Keratinocyte (primary cell): ENCODE data around the gene RPAIN. TPM values are rescaled to one million over a fixed set of nuclear protein-coding genes. Genes with fewer than 3 reads are reported as not detected.
"Not testable (repeated sequence)": the region's sequence is repeated elsewhere in the genome, so short reads cannot be mapped to it uniquely, and the experiment has no call there.

Experiments
- DNase-seq: peaks from one replicate; pipeline ENCODE4 v3.0.0-alpha.2; 2011; ENCODE audit warnings: low read depth, missing footprints, low spot score
- FAIRE-seq: peaks from 2 replicates; lab custom pipeline; 2011; peaks lifted over from hg19 to GRCh38; lab: Jason Lieb, UNC
- H2AFZ ChIP-seq: 2 replicates; pipeline ENCODE4 v1.6.0; 2012; ENCODE audit warnings: low read length, control low read depth, inconsistent platforms; ENCODE audit not compliant: control insufficient read depth
- H3K27ac ChIP-seq: 2 replicates; pipeline ENCODE4 v1.5.1; 2011; ENCODE audit warnings: low read length; ENCODE audit not compliant: control insufficient read depth, insufficient read depth
- H3K27me3 ChIP-seq: 3 replicates; pipeline ENCODE4 v1.6.0; 2011; ENCODE audit warnings: low read length; ENCODE audit not compliant: control insufficient read depth, insufficient read depth; ENCODE audit errors: extremely low read depth
- H3K36me3 ChIP-seq, 2 experiments: 2 replicates in 1 of 2; 3 replicates in 1 of 2; pipeline ENCODE4 v1.5.1; 2011; ENCODE audit warnings: low read length in 2 of 2, mild to moderate bottlenecking in 1 of 2; ENCODE audit not compliant: control insufficient read depth in 2 of 2, insufficient read depth in 2 of 2; ENCODE audit errors: extremely low read depth in 1 of 2
- H3K4me1 ChIP-seq: 3 replicates; pipeline ENCODE4 v1.5.1; 2011; ENCODE audit warnings: low read length; ENCODE audit not compliant: control insufficient read depth, insufficient read depth; ENCODE audit errors: extremely low read depth
- H3K4me2 ChIP-seq: 3 replicates; pipeline ENCODE4 v1.6.0; 2011; ENCODE audit warnings: low read depth, low read length; ENCODE audit not compliant: control insufficient read depth, insufficient read depth; ENCODE audit errors: extremely low read depth
- H3K4me3 ChIP-seq, 3 experiments: fragments of 200-600 bp in 1 of 3; sonication (generic) in 1 of 3; 2 replicates in 2 of 3; 3 replicates in 1 of 3; pipeline ENCODE4 v1.5.1; 2011 to 2016; ENCODE audit warnings: low read length in 3 of 3, mild to moderate bottlenecking in 3 of 3, control low read depth in 2 of 3, inconsistent platforms in 1 of 3, low read depth in 1 of 3, mixed read lengths in 1 of 3, mixed run types in 1 of 3, moderate library complexity in 1 of 3; ENCODE audit not compliant: control insufficient read depth in 2 of 3, insufficient read depth in 2 of 3; ENCODE audit errors: extremely low read depth in 1 of 3
- H3K79me2 ChIP-seq: 2 replicates; pipeline ENCODE4 v1.6.0; 2012; ENCODE audit warnings: low read length; ENCODE audit not compliant: control insufficient read depth, insufficient read depth
- H3K9ac ChIP-seq: 3 replicates; pipeline ENCODE4 v1.6.0; 2011; ENCODE audit warnings: low read length; ENCODE audit not compliant: control insufficient read depth, insufficient read depth; ENCODE audit errors: extremely low read depth
- H3K9me1 ChIP-seq: 3 replicates; pipeline ENCODE4 v1.6.0; 2011; ENCODE audit warnings: low read length; ENCODE audit not compliant: control insufficient read depth, insufficient read depth; ENCODE audit errors: extremely low read depth
- H3K9me3 ChIP-seq: 2 replicates; pipeline ENCODE4 v1.5.1; 2012; ENCODE audit warnings: low read depth, low read length; ENCODE audit not compliant: control insufficient read depth
- H4K20me1 ChIP-seq: 3 replicates; pipeline ENCODE4 v1.6.0; 2011; ENCODE audit warnings: low read length; ENCODE audit not compliant: control insufficient read depth, insufficient read depth; ENCODE audit errors: extremely low read depth
- CTCF ChIP-seq, 3 experiments: IDR thresholded peaks in 1 of 3; conservative IDR thresholded peaks in 1 of 3; optimal IDR thresholded peaks in 1 of 3; 2 replicates in 2 of 3; 3 replicates in 1 of 3; pipeline versions ENCODE3 to v1.5.1; 2011; ENCODE audit warnings: low read length in 3 of 3, mild to moderate bottlenecking in 3 of 3, moderate library complexity in 2 of 3, control low read depth in 1 of 3, inconsistent platforms in 1 of 3; ENCODE audit not compliant: insufficient read depth in 2 of 3; ENCODE audit errors: extremely low read depth in 1 of 3
- EZH2 ChIP-seq: IDR thresholded peaks from one replicate; pipeline ENCODE4 v1.6.1; 2012; ENCODE audit warnings: inconsistent platforms, mild to moderate bottlenecking, low read length, moderate library complexity
- dilution Hi-C: fragments of 300-500 bp; cut with MboI; formaldehyde crosslinking; loops from one replicate; pipeline ENCODE4 v1.7.0; 2020; ENCODE audit warnings: low sequenced_read_pairs; ENCODE audit not compliant: extremely low pct_ligation_motif_present
- polyA plus RNA-seq, 5 experiments: library from polyadenylated mRNA; depleted of rRNA in 3 of 5; stranded (reverse) in 3 of 5; stranded (forward) in 1 of 5; unstranded in 1 of 5; fragments of >200 nt; gene quantifications; 1 replicate in 1 of 5; 2 replicates in 3 of 5; 3 replicates in 1 of 5; pipeline versions ENCODE4 v1.2.1 to v1.2.3, GENCODE V29; 2011 to 2012; ENCODE audit warnings: missing spikeins in 2 of 5, low read depth in 1 of 5, low replicate concordance in 1 of 5

The RPAIN gene
- polyA plus RNA-seq, 1 donor (not counting 4 experiments of a cell fraction or from before 2014, with no cell fraction given) = 22.5 TPM

- Histone ChIP-seq H3K36me3 (peaks cover 28 to 61% of the 10 kb centered on the region in 2 experiments), H3K27ac (no peak overlapping the region)
These were observed 9.4 kb downstream of the RPAIN start for GRCh38 chr17:5429191-5429887.

GRCh38 chr17:5430413-5430999 is 10.5 kb downstream of the RPAIN start:
- no peak overlapping the region for H3K4me3 ChIP-seq
- no peaks in the 10 kb centered on the region for H3K27me3 ChIP-seq
- peaks cover 22% of the 10 kb centered on the region for H3K79me2 ChIP-seq
- H3K36me3 ChIP-seq = peaks cover 30 to 68% of the 10 kb centered on the region in 2 experiments
- H3K27ac ChIP-seq = no peak overlapping the region
- no peaks in the 10 kb centered on the region for H3K9me3 ChIP-seq
- H3K4me1 ChIP-seq = peaks cover 37% of the 10 kb centered on the region
- peaks cover 12% of the 10 kb centered on the region for H3K9me1 ChIP-seq
- H4K20me1 ChIP-seq = peaks cover 13% of the 10 kb centered on the region
- DNase-seq (no peak), FAIRE-seq (no peak)
- TF ChIP-seq EZH2 (no peak), CTCF (optimal IDR thresholded peaks at IDR 0.05 in 1 of 3, IDR thresholded peaks at IDR 0.05 in 1 of 3, conservative IDR thresholded peaks at IDR 0.05 in 1 of 3; ENCODE audit: extremely low read depth in 1 of 3, insufficient read depth in 2 of 3, low read length in 3 of 3) (no peak)
- no peak overlapping the region for H3K9ac ChIP-seq
- no peak overlapping the region for H3K4me2 ChIP-seq
- no peak overlapping the region for H2AFZ ChIP-seq
- dilution Hi-C loops = no loop called here

More at GRCh38 chr17:5429191-5429887, 9.4 kb downstream of the RPAIN start:
- Histone ChIP-seq H2AFZ (no peak overlapping the region), H4K20me1 (peaks cover 6% of the 10 kb centered on the region), H3K79me2 (peaks cover 13% of the 10 kb centered on the region), H3K4me3 (no peak overlapping the region), H3K27me3 (no peaks in the 10 kb centered on the region), H3K9me1 (peaks cover 8% of the 10 kb centered on the region), H3K9ac (no peak overlapping the region), H3K4me2 (no peak overlapping the region), H3K4me1 (peaks cover 32% of the 10 kb centered on the region), H3K9me3 (no peaks in the 10 kb centered on the region)
- no peak for TF ChIP-seq CTCF (optimal IDR thresholded peaks at IDR 0.05 in 1 of 3, IDR thresholded peaks at IDR 0.05 in 1 of 3, conservative IDR thresholded peaks at IDR 0.05 in 1 of 3; ENCODE audit: extremely low read depth in 1 of 3, insufficient read depth in 2 of 3, low read length in 3 of 3)
- no peak for FAIRE-seq
- dilution Hi-C loops = no loop called here
- no peak for DNase-seq

GRCh38 chr17:5431234-5431633 is 11.3 kb downstream of the RPAIN start:
- peaks cover 25 to 67% of the 10 kb centered on the region in 2 experiments for H3K36me3 ChIP-seq
- H3K4me1 ChIP-seq = peaks cover 42% of the 10 kb centered on the region
- peak overlapping the region; percentile 62 for H3K27ac ChIP-seq
- H3K4me3 ChIP-seq, H2AFZ ChIP-seq, dilution Hi-C loops, H3K4me2 ChIP-seq, H3K9me3 ChIP-seq, FAIRE-seq, DNase-seq, H3K27me3 ChIP-seq, H3K9ac ChIP-seq: not testable (repeated sequence)
- H3K79me2 ChIP-seq = peaks cover 28% of the 10 kb centered on the region
- peaks cover 12% of the 10 kb centered on the region for H3K9me1 ChIP-seq
- peaks cover 13% of the 10 kb centered on the region for H4K20me1 ChIP-seq
